Fibroblast of the conjunctiva (primary cell): ENCODE results near the gene GET3.
A peak's percentile ranks its signal among the peaks of the same experiment; 100 is the strongest.

ENCODE experiments used
- DNase-seq: peaks from one replicate; pipeline ENCODE4 v3.0.0-alpha.2; 2010; ENCODE audit warnings: low read depth

GET3 gene

DNA sequence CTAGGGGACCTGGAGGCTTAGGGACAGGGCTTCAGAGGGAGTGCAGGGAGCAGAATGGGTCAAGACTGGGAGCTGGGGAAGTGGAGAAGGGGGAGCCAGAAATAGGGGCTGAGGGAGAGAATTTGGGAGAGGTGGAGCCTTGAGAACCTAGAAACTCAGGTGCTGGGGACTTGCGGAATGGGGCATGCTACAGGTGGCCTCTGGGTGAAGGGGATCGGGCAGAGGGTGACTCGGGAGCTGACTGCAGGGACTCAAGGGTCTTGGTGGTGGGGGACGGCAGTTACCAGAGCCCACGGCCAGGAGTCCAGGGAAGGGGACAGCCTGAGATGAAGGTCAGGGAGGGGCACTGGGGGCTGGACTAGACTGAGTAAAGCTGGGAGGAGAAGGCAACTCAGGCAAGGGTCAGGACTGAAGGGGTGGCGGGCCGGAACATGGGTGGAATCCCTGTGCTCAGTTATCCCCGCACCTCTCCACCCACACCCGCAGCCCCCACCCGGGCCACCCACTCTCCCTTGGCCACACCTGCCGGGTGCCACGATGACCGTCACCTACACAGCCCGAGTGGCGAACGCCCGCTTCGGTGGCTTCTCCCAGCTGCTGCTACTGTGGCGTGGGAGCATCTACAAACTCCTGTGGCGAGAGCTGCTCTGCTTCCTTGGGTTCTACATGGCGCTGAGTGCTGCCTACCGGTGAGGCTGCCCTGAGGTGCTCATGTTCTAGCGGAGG, 14.9 kb downstream of the GET3 start:
- DNase-seq = no peak

DNA sequence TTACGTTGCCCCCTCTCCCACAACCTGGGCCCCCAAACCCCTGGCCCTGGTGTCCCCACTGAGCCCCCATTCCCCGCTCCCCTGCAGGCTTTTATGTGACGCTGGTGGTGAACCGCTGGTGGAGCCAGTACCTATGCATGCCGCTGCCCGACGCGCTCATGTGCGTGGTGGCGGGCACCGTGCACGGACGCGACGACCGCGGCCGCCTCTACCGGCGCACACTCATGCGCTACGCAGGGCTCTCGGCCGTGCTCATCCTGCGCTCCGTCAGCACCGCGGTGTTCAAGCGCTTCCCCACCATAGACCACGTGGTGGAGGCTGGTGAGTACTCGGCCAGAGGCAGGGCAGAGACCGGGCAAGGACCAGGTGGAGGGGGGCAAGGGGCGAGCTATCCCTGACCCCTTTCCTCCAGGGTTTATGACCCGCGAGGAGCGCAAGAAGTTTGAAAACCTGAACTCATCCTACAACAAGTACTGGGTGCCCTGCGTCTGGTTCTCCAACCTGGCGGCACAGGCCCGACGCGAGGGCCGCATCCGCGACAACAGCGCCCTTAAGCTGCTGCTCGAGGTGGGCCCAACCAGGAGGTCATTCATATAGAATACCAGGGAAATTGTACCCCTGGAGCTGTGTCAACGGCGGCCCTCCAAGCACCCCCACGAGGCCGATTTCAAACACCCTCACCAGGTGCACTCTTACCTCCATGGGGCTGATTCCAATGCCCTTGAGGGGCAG, 17.3 kb downstream of the GET3 start:
- no peak for DNase-seq

DNA sequence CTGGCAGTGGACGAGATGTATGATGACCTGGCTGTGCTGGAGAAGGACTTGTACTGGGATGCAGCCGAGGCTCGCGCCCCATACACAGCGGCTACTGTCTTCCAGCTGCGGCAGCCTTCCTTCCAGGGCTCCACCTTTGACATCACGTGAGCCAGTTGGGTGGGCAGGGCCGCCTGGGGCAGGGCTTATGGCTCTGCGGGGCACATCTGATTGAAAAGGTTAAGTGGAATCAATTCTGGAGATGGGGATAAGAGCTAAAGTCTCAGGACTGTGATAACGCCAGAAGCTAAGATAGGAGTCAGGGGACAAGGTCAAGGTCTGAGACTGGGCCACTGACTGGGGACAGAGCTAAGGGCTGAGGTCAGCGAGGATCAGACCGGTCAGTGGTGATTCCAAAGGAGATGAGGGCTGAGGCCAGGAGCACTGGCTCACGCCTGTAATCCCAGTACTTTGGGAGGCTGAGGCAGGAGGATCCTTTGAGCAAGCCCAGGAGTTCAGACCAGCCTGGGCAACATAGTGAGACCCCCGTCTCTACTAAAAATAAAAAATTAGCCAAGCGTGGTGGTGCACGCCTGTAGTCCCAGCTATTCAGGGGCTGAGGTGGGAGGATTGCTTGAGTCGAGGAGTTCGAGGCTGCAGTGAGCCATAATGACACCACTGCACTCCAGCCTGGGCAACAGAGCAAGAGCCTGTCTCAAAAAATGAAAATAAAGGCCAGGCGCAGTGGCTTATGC, 19.0 kb downstream of the GET3 start:
- no peak for DNase-seq

DNA sequence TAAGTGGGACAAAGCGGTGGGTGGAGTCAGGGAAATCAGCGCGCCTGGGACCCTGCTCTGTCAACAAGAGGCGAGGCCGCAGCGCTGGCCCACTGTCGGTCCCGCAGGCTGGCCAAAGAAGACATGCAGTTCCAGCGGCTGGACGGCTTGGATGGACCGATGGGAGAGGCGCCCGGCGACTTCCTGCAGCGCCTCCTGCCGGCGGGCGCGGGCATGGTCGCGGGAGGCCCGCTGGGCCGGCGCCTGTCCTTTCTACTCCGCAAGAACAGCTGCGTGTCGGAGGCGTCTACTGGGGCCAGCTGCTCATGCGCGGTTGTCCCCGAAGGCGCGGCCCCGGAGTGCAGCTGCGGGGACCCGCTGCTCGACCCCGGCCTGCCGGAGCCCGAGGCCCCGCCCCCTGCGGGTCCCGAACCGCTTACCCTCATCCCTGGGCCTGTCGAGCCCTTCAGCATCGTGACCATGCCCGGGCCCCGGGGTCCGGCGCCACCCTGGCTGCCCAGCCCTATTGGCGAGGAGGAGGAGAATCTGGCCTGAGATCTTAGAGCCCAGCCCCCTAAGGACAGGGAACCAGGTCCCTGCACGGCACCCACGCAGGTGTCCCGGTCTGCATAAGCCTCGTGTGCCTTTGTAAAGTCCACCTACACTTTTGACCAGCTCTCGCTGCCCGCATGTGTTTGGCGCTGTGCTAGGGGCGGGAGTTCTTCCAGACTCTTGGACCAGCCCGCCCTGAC, 20.4 kb downstream of the GET3 start:
- DNase-seq = peak; percentile 49

DNA sequence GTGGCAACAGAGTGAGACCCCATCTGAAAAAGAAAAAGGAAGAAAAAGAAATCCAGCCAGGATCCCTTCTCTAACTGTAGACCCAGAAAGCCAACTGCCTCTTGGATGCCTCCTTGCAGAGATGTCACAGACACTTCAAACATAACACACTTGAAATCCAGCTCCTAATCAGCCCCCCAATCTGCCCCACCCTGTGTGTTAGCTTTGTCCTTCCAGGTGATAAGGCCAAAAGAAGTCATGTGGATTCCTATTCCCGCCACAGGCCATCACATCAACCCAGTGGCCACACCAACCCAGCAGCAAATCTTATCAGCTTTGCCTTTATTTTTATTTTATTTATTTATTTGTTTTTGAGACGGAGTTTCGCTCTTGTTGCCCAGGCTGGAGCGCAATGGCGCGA, 22.4 kb downstream of the GET3 start:
- no peak for DNase-seq

DNA sequence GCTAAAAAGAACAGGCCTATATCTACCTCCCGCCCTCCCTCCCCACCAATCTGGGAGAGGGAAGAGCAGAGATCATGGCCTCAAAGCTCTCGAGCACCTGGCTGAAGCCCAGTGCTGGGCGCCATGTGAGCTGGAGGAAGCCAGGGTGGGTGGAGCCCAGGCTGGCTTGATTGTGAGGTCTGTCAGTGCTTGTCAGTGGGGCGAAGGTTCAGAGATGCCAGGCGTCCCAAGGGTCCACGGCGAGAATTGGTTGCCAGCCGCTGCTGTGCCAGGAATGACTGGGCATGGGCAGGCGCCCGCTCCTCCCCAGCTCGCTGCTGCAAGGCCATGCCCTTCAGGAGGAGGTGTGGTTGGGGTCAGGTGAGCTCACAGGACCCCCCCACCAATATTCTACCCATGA, 25.8 kb downstream of the GET3 start:
- no peak for DNase-seq

DNA sequence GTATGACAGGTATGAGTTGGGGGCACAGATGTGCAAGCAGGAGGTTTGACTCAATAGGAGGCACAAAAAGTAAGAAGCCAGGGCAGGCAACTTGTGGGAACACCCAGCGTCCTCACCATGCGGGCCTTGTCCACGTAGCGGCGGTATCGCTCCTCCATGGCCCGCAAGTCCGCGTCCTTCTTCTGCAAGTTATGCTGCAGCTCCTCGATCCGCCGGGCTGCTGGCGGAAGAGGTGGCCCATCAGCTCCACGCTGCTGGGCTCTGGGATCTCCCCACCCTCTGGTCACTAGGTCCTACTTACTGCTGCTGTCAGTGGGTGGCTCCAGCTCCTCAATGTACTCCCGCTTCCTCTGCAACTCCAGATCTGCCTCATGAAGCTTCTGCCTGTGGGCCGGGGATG, 27.4 kb downstream of the GET3 start:
- no peak for DNase-seq

DNA sequence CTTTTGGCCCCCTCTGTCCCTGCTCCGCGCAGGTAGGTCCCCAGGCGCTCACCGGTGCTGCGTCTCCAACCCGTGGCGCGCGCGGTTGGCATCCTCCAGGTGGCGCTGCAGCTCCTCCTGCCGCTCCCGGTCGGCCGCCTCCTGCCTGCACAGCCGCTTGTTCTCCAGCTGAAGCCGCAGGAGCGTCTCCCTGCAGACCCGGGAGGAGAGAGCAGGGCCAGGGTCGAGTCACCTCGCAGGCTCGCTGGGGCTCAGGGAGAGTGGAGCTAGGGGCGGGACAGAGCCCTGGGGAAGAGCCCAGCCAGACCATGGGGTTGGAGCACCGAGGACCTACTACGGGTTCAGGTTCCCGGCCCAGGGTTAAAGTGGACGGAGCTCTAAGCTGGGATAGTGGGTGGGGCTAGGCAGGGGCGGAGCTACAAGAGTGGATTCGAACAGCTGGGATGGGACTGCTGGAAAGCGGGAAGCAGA, 28.8 kb downstream of the GET3 start:
- DNase-seq = no peak

DNA sequence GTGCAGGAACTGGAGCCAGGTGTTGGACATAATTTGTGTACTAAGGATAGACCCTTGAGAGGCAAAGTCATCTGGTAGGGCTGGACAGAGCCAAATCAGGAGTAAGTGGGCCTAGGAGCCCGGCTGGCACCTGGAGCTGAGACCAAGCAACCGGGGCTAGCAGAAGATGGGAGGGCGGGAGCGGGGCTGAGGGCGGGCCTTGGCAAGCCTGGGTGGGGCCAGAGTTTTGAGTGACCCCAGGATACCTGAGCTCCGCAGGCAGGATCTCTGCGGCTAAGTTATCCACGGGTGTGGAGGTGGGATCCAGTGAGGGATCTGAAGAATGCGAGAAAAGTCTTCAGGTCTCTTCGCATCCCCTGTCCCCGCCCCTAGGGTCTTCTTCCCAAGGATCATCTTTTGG, 29.9 kb downstream of the GET3 start:
- DNase-seq = no peak

DNA sequence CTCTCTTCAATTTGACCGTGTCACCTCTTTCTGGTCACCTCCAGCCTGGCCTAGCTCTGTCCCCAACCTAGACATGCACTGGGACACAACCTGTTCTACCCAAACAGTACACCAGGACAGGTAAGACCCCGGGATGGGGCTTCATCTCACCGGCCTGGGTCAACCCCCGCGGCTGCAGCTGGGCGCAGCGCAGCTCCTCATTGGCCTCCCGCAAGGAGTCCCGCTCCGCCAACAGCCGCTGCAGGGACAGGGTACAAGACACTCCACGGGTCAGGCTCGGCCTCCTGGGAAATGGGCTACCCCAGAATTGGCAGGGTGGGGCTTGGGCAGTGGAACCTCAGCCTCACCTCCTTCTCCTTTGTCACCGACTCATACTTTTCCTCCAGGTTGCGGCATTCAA, 30.4 kb downstream of the GET3 start:
- no peak for DNase-seq

DNA sequence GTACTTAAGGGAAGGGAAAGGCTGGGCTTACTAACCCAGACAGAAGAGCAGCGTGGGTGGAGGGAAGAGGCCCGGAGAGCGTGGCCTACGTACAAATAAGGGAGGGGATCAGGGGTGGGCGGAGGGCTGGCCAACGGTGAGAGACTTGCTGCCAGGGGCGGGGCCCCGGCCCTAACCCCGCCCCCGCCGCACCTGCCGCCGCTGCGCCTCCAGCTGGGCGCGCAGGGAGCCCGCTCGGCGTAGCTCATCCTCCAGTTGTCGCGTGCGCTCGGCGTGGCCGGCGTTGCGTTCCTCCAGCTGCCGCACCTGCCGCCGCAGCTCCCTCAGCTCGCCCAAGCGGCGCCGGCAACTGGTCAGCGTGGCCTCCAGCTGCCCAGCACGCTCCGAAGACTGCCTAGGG, 32.4 kb downstream of the GET3 start:
- DNase-seq = no peak

DNA sequence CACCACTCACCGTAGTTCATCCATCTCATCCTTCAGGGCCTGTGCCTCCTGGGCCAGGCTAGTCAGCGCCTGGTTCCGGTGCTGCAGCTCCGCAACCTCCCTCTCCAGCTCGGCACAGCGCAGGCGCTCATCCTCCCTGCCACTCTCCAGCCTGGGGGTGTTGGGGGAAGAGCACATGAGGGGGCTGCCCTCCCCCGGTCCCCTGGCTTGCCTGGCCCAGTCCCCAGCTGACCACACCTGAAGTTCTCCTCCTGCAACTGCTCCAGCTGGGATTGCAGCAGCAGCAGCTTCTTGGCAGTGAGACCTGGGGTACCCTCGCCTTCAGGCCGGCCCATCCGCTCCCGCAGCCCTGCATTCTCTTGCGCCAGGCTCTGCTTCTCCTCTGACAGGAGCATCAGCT, 33.6 kb downstream of the GET3 start:
- no peak for DNase-seq

DNA sequence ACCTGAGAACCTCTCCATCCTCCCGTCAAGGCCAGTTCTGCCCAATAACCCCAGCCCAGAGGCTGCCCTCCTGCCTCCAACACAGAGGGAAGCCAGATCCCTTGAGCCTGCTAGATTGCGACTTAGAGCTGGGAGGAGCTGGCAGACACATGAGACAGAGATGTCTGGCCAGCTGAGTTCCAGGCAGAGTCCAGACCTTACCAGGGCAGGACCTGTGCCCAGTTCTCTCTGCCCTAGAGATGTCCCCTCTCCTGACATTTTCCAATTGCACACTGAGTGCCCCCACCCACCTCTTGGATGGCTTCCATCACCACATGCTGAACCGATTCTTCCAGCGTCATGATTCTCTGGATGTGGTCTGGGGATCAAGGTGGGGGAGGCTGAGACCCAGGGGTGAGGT, 35.0 kb downstream of the GET3 start:
- no peak for DNase-seq

DNA sequence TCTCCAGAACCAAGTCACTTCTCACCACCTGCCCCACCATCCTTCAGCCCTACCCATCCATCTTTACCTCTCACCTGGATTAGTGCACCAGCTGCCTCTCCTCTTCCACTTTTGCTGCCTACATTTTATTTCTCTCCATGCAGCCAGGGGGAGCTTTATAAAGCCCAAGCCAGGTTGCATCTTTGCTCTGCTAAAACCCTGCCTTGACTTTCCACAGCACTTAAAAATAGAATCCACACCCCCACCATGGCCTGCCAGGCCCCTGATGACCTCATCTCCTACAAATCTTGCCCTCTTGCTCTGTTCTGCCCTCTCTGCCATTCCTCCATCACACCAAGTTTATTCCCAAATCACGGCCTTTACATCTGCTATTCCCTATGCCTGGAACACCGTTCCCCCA, 36.3 kb downstream of the GET3 start:
- no peak for DNase-seq

DNA sequence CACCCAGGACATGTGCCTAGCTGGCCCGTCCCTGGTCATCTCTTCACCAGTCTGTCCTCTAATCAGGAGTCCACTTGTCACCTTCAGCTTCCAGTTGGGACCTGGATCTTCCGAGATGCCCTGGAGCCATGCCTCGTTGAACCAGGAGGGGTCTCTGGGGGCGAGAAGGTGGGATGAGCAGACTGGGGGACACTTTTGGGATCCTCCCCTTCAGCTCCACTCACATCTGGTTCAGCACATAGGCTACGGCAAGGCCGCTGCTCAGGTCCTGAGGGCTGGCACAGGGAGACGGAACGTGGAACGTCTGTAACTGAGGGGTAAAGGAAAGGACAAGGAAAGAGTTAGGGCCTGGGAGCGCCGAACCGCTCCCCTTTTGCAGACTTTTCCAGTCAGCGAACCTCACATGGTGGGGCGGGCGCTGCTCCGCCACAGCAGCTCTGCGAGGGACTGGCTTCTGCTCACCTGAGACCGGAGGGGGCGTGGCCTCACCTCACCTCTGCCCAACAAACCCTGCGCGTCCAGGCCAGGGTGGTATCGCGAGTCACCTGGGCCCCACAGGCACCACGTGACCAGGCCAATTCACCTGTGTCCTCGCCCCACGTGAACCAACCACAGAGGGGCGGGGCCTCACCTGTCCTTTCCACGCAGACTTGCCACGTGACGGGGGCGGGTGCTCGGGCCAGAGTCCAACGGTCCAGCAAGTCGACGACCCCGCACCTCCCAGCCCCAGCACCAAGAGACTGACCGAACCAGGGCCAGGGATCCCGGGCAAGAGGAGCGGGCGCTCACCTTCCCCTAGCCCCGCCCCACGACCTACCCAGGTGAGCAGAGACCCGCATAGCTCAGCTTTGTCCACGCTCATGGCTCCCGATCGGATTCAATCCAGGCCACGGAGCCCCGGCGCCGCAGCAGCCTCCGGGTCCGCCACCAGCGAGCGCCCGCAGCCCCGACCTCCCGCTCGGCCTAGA, 37.6 kb downstream of the GET3 start, which contains the start of gene HOOK2:
Gene HOOK2 (minus strand): TSS at position 965 of the 968 bp plus-strand sequence. CDS start 103 bp downstream, at position 862.
- DNase-seq = no peak

DNA sequence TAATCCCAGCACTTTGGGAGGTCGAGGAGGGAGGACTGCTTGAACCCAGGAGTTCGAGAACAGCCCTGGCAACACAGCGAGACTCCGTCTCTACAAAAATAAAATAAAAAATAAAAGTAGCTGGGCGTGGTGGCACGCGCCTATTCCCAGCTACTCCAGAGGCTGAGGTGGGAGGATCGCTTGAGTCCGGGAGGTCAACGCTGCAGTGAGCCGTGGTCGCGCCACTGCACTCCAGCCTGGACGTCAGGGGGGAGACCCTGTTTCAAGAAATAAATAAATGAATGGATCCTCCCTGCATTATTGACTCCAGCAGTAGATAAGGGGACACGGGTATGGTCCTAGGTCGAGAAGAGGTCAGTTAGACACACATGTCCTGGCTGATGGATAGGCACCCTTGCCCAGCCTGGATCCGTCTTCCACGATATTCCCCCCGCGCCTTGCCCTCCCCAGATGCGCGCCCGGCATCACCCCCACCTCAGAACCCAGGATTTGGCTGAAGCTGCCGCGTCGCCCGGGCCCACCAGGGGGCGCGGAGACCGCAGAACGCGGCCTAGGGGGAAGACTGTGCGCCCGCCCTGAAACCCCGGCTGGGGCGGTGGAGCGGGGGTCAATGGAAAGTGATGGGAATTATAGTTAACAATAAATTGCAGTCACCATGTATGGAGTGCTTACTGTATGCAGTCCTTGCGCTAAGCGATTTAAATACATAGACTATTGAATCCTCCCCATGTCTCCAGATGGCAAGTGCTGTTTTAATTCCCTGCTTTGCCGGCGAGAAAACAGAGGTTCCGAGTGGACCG, 40.1 kb downstream of the GET3 start:
- no peak for DNase-seq

DNA sequence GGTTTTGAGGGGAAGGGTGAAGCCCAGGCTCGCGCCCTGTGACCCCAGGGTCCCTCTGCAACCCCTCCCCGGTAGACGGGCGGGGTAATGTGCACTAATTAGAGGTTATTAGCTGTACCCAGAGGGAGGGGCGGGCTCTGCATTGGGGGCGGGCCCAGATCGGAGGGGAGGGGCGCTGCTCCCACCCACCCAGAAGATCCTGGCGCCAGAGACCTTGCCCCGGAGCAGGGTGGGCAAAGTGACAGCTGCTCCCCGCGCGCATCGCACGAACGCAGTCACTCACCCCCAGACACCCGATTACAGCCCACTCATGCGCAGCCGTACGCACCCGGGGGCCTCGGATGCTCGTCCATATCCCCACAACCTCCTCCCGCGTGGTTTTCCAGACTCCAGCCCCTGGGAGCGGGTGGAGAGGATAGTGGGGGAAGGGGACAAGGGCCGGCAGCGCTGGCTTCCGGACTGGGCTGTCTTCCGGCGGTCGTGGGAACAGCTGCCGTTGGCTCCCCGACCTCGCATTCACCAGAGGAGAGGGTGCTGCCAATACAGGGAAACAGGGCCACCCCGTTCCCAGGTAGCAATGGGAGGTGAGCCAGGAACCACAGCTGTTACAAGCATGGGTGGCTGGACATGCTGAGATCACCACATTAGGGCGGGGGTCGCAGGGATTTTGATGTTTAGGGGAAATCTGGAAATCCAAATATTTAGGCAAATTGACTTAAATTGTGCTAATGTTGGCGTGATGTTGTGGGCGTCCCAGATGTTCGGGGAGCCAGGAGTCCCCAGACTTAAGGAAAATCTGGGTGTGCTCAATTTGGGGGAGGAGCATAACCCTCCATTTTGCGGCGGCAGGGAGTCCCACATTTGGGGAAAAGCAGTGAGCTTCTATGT, 41.0 kb downstream of the GET3 start:
- peak; percentile 51 for DNase-seq

DNA sequence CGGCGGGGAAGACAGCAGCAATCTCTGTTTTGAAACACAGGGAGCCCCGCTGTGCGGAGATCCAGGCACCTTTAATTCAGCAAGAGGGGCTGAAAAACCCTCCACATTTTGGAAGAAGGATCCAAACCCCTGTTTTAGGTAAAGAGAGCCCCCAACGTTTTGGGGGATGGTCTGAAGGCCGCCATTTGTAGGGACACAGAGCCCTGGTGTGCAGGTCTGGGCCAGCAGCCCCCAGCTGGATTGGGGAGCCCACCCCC, 41.5 kb downstream of the GET3 start:
- DNase-seq = no peak
